GM21528 (cell line): ENCODE measurements around the gene PEX1.
"Not testable (repeated sequence)": the region's sequence is repeated elsewhere in the genome, so short reads cannot be mapped to it uniquely, and the experiment has no call there.

Source experiments
- ATAC-seq: cut with Tn5 transposase; IDR thresholded peaks from one replicate; pipeline ENCODE4 v1.9.1; 2021; ENCODE audit warnings: mild to moderate bottlenecking, moderate library complexity; ENCODE audit not compliant: unreplicated experiment, low FRiP score

The PEX1 gene

DNA sequence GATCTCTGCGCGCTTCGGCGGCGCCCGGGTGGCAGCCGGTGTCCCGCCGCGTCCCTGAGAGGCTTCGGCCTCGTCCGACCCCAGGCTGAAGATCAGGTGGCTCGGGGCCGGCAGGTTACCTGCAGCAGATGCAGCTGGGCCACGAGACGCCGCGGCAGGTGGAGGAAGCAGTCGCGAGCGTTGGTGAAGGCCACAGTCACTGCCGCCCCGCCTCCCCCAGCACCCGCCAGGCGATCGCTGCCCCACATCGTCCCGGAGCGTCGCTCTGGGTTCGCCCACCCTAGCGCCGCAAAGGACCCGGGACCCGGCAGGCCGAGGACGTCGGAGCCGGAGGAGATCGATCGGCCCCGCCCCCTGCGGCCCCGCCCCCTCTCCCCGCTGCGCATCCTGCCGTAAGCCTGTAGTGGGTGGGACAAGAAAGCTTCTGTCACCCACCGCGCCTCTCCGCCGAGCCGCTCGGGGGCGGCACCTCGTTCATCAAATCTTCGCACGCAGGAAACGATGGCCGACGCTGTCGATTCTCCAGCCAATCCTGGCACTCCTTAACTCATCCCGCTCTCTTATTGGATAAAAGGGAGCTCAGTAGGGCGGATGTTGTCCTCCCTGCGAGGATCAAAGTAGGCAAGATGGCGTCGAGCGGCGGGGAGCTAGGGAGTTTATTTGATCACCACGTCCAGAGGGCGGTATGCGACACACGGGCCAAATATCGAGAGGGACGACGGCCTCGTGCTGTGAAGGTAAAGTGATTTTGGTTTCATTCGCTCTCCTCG lies at the start of gene PEX1, which contains the start of gene RBM48:
Gene PEX1 (minus strand): TSS at position 333 of the 770 bp plus-strand sequence. CDS start 85 bp downstream, at position 248.
Gene RBM48 (plus strand): TSS at position 608 of the 770 bp plus-strand sequence. CDS start 19 bp downstream, at position 627.
- ATAC-seq = peak; percentile 94

DNA sequence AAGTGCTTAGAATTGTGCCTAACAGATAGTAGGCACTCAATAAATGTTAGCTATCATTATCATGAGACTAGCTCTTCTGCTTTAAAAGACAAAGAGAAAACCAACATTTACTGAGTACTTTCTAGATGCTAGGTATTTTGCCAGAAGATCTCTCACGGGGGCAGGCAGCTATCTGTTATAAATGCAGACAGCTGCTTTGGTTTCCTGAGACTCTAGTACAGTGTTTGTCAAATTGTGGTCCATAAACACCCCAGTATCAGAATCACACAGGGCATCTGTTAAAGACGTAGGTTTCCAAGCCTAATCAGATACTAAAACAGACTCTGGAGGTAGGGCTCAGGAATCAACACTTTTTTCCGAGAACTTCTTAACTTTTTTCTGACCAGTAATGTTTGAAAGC lies 48.0 kb upstream of the PEX1 start:
- no peak for ATAC-seq

DNA sequence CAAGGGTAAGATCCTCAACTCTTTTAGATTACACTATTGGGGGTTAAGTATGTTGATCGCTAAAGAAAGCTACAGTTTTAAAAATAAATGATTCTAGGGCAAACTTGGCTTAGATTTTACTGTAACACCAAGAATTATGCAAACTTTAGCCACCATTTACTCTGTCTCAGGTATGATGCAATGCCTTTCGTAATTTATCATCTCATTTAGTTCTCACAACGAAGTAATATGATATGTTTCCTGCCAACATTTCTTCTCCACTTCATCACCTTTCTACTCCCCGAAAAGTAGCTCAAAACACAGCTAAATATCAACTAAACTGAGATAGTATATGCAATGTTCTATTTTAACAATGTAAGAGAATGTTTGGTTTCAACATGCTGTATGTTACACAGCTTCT lies 40.8 kb upstream of the PEX1 start:
- ATAC-seq = no peak

DNA sequence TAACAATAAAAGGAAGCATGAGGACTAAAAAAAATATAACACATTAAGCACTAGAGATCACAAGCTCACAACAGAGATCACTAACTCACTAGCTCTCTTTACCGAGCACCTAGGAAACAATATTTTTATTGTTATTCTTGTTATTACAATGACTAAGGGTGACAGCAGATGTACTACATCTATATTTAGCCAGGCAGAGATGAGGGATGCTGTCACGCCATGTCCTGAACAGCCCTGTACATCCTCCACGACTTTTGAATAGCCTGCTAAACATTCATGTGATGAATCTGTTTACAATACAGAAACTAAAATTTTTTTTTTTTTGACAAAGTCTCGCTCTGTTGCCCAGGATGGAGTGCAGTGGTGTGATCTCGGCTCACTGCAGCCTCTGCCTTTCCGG lies 39.1 kb upstream of the PEX1 start:
- no peak for ATAC-seq

DNA sequence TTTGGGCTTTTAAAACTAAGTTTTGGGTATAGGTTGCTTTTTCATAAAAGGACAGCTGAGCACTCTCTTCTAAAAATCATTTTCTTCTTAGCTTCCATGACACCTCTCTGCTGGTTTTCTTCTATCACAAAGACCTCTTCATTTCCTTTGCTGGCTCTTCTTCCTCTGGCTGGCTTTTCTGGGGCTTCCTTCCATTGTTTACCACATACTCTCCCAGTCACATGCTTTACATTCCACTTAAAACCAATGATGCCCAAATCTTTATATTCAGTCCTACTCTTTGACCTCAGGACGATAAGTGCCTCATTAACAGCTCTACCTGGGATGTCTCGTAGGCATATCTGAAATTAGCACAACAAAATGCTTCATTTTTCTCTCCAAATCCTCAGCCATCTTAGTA lies 35.0 kb upstream of the PEX1 start:
- ATAC-seq = no peak

DNA sequence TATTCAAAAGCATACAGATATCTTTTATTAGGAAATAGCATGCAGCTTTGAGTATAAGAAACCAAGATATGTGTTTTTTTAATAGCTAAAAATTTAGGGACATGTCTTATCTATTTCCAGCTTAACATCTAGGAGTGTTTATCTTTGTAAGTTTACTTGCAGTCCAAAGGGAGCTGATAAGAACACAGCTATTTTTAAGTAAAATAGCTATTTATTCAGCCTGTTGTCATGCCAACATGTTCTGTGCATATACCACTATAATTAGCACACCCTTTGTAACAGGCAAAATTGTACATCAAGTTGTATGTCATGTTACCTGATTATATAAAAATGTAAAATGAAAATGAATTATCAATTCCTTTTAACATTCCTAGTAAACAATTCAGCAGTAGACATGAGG lies 32.3 kb upstream of the PEX1 start:
- ATAC-seq = no peak

DNA sequence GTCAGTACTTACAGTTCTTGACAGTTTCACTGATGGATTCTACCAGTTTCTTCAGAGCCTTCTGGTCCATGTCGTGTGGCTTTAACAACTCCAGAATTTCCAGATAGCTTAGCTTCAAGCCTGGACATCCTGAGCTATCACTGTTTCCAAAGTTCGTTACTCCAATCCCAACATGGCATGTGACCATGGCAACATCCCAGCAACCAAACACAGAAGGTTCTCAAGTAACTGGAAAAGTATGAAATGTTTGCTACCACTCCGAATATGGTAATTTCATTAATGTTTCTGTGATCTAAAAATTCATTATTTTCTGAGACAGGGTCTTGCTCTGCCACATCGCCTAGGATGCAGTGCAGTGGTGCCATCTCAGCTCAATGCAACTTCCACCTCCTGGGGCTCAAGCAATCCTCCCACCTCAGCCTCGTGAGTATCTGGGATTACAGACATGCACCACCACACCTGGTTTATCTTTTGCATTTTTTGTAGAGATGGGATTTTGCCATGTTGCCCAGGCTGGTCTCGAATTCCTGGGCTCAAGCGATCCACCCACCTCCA lies 29.6 kb upstream of the PEX1 start:
- ATAC-seq = no peak

DNA sequence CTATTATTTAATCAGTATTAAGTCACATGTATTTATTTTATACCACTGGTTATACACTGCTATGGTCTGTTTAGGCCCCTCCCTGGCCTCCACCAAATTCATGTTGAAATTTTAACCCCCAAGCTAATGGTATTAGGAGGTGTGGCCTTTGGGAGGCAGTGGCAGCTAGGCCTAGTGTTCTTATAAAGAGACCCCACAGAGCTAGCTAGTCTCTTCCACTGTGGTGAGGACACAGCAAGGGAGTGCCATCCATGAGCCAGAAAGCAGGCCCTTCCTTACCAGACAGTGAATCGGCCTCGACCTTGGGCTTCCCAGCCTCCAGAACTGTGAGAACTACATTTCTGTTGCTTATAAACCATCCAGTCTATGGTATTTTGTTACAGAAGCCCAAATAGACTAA lies 28.9 kb upstream of the PEX1 start:
- no peak for ATAC-seq

DNA sequence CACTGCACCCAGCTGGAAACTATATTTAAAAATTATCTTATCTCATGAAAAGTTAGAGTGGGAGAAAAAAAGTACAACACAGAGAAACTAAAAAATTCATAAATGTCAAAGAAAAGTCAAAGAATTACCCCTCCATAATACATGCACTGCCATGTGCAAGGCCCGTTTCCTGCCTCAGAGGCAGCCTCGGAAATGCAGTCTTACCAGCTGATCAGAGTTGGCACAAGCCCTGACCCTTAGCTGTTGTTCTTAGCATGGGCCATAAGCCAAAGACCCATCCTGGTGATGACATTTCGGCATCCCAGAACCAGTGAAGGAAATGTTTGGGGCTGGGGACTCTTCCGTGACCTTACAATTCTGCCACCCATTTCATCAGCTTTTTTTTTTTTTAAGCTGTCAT lies 21.9 kb upstream of the PEX1 start:
- no peak for ATAC-seq

DNA sequence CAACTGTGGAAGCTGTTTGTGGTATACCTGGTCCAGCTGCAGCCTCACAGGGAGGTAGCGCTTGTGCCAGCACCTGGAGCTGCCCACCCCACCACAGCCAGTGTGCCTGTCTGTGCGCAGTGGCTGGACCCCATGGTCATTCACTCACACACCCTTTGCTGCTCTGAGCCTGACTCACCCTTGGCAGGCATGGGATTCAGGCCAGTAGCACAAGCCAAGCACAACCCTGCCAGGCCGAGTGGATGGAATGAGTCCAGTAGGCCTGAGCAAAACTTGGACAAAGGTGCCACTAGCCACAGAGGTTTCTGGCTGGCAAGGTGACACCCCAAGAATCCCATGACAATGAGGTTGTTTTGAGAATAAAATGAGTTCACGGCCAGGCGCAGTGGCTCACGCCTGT lies 19.3 kb upstream of the PEX1 start:
- no peak for ATAC-seq

DNA sequence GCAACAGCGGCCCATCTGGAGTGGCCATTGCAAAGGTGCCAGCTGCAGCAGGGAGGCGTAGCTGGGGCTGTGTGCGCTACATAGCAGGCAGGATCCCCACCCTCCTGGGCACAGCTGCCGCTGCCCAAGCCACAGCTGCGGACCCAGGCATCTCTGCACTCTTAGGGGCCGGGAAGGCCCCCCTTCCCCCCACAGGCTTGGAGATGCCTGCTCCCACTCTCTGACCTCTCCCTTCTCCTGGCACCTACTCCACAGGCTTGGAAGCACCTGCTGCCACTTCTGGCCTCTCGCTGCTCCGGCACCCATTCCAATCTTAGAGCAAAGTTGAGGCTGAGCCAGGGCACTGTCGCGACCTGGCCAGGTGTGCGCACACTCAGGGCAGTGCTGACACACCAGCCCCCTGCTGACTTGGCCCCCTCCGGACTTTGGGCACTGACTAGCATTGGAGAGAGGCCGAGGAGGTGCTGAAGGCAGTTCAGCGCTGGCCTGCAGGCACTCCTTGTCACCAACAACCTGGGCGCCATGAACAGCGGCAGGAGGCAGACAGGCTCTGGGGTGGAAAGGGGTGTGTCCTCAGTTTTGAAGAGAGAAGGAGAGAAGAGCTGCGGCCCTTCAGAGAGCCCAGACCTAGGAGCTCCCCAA lies 18.7 kb upstream of the PEX1 start:
- ATAC-seq = no peak

DNA sequence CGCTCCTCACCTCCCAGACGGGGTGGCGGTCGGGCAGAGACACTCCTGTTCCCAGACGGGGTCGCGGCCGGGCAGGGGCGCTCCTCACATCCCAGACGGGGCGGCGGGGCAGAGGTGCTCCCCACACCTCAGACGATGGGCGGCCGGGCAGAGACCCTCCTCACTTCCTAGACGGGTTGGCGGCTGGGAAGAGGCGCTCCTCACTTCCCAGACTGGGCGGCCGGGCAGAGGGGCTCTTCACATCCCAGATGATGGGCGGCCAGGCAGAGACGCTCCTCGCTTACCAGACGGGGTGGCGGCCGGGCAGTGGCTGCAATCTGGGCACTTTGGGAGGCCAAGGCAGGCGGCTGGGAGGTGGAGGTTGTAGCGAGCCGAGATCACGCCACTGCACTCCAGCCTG lies 16.8 kb upstream of the PEX1 start:
- not testable (repeated sequence) for ATAC-seq

DNA sequence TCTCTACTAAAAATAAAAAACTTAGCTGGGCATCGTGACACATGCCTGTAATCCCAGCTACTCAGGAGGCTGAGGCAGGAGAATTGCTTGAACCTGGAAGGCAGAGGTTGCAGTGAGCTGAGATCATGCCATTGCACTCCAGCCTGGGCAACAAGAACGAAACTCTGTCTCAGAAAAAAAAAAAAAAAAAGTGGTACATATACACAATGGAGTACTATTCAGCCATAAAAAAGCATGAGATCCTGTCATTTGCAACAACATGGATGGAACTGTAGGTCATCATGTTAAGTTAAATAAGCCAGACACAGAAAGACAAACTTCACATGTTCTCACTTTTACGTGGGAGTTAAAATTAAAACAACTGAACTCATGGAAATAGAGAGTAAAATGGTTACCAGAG lies 15.2 kb upstream of the PEX1 start:
- ATAC-seq = not testable (repeated sequence)

DNA sequence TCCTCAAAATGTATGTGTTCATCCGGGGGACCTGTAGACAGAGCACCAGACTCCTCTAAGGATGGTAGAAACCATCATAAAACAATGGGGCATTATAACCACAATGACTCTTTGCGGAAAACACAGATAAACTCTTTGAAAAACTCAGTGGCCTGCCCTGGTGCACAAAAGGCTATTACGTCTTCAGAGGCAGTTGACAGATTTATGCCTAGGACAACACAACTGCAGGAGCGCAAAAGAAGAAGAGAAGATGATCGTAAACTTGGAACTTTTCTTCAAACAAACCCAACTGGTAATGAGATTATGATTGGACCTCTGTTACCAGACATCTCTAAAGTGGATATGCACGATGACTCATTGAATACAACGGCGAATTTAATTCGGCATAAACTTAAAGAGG lies 6.3 kb upstream of the PEX1 start:
- no peak for ATAC-seq

DNA sequence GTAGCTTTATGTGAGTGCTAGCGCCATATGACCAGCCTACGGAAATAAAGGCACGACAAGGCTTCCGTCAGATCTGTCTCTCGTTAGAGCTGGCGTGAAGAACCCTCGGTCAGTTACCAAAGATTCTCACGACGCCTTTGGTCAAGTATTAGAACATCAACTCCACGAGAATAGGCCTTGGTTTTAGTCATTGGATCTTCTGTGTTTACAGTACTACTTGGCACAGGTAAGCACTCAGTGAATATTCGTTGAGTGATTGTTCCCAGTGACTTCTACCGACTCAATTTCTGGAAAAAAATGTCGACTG lies 591 bp upstream of the PEX1 start:
- ATAC-seq = no peak

DNA sequence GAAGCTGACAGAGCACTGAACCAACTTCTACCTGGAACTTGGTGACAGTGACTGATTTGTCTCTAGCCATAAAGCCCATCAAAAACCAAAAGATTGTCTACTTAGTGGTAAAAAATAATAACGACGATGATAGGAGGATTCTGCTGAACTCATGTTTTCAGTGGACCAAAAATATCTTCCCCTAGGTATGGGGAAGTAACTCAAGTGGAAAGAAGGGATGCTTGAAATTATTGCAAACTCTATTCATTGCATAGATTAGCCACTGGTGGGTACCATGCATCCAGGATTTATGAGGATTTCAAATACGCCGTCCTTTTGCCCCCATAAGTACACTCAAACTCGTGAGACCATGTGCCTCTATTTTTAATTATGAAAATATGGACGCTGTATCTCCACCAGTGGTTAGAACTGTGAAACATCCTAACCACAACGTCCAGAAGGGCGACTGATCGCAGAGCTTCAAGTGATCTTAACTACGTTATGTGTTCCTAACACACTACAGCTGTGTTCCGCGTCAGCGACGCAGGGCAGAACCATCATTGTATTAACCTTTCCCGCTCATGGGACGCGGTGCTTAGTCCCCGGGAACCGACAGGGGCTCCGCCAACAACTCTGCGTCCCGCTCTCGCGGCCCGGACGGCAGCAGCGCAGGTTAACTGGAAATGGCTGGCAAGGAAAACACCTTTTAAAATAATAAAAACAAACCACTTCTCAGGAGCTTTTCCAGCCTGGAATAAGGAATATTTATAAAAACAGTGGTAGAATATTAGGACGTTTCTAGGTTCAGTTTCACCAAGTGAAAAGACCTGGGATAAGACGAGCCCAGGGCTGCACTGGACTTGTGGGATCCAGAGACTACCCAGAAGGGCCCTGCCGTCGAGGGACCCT lies 776 bp downstream of the PEX1 start:
- peak; percentile 40 for ATAC-seq

DNA sequence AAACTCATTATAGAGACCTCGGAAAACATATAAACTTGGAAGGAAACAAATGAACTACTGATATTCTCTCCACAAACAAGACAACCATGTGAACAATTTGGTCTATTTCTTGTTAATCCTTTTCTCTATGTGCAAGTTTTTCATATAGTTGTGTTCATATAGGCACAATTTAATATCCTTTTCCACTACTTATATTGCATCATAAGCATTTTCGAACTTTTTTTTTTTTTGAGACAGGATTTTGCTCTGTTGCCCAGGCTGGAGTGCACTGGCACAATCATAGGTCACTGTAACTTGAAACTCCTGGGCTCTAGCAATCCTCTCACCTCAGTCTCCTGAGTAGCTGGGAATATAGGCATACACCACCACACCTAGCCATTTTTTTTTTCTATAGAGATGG lies 5.2 kb downstream of the PEX1 start:
- no peak for ATAC-seq

DNA sequence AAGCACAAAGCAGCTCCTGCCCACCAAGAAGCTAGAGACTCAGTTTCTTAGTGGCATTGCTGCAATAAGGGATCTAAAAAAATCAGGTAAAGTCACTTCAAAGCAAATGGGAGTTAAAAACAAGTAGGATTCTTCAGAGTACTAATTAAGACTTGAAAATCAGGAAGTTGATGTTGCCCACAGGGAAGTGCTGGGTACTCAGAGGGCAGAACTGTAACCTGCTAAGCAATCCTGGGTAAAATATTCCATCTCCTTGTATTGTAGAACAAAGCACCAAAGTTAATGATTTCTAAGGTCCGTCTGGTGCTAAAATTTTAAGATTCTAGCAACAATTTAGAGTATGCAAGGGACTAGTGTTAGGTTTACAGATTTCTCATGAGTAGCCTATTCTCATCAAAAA lies 8.3 kb downstream of the PEX1 start:
- no peak for ATAC-seq

DNA sequence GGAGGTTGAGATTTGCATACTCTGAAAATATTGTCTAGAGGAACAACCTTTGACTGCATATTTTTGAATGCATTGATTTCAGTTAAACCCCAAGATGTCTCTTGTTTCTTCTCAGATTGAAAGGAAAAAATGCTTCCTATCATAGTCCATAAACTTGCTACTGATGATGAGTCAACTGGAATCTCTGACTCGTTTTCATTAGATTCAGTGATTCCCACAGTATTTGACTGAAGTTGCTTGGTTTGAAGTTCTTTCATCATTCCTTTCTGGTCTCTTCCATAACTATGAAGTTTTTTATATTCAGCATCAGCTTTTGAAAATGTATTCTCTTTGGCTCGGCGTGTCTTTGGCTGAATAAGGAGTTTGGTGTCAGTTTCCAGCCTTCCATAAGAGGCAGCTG lies 10.7 kb downstream of the PEX1 start:
- ATAC-seq = no peak

DNA sequence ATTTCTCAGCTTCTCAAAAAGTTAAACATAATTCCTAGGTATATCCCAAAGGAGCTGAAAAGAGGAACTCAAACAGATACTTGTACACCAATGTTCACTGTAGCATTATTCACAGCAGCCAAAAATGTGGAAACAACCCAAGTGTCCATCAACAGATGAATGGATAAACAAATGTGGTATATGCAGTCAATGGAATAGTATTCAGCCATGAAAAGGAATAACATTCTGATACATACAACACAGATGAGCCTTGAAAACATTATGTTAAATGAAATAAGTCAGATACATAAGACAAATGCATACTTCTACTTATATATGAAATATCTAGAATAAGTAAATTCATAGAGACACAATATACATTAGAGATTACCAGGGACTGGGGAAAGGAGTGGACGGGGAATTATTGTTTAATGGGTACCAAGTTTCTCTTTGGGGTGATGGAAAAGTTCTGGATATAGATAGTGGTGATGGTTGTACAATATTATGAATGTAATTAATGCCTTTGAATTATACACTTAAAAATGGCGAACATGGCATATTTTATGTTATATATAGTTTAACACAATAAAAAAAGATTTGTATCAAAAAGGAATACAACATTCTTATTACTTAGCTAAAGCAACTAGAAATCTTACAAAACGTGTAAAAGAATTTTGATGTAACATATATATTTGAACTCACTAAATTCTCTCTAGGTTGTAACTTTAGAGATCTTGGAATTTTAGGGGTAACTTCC lies 15.0 kb downstream of the PEX1 start:
- no peak for ATAC-seq
